Measurements from ENCODE around the gene VTI1A.

Gene VTI1A

GRCh38 chr10:112679392-112679791 lies 232.4 kb downstream of the VTI1A start:
- DNase-seq (ENCODE audit: low read depth): no peak

GRCh38 chr10:112680586-112680985 lies 233.6 kb downstream of the VTI1A start:
- no peak for DNase-seq (ENCODE audit: low read depth)

DNA sequence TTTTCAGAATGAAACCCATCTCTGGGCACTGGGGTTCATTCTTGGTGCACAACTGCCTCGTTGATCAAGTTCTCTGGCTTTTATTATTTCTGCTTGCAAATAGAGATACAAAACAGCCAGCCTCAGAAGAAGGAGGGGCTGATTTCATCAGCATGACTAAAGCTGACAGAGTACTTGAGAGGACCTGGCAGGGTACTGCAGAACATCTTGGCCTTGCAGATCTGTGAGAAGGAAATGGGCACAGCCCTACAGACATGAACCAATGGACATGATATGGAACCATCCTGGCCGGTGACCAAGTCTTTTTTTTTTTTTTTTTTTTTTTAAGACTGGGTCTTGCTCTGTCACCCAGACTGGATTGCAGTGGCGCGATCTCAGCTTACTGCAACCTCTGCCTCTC lies 240.6 kb downstream of the VTI1A start:
- DNase-seq (ENCODE audit: low read depth): no peak

GRCh38 chr10:112689327-112690072 lies 242.5 kb downstream of the VTI1A start:
- DNase-seq (ENCODE audit: low read depth): no peak

DNA sequence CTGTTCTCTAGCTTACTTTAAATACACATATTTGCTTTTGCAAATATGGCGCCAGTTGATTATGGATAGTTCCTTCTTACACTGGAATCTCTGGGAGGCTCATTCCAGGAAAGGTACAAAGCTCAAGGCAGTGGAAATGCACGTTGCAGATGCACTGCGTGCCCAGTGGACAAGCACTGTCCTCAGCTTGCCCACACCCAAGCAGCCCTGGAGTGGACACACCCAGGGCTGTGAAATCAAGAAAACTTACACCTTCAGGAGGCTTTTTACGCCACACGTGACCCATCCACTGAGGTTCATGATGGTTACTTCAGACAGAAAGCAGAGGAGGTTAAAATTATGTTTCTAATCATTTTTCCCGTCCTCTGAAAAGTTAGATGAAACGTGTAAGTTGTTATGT lies 248.5 kb downstream of the VTI1A start:
- DNase-seq (ENCODE audit: low read depth): no peak

DNA sequence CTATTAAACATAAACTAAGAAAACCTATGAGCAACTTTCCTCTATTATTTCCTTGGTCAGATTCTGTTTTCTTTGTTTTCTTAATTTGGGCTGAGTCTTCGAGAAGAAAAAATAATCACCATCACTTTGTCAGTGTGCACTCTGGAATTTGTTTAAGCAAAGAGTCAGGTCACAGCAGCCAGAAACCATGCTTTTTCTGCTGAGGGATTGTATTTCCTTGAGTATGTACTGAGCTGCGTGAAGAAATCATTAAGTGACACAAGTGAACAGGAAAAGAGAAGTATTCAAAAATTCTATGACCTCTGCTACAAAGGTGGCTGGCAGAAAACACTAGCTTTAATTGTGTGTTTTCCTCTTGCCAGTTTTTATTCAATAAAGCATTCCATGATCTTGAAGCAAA lies 249.6 kb downstream of the VTI1A start:
- no peak for DNase-seq (ENCODE audit: low read depth)

DNA sequence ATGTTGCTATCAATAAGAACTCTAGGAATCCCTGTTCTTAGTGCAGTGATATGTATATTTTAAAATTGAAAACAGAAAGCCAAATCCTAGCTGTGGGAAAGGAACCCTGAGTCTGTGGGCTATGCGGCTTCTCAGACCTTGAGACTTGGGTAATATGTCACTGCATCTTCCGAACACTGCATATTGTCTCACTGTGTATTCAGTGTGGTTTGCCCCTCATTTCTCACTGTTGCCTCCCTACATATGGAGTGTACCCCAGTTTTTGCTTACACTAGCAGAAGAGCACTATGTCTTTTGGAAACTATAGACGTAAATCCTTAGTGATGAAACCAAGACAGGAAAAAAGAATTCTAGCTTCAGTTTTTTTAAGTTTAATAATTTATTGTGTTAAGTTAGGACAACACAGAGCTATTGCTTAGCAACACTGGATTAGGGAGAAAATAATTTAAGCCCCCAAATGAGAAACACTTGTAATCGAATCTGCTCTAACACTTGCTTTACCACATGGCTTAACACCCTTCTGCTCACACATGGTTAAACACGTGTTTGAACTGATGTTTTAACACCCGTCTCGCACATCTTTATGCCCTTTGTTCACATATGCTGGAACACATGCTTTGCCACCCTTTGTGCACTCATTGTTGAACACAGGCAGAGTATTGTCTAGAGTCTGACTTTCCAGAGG lies 251.3 kb downstream of the VTI1A start:
- no peak for DNase-seq (ENCODE audit: low read depth)

- no peak for DNase-seq (ENCODE audit: low read depth)
These were observed 251.8 kb downstream of the VTI1A start for GRCh38 chr10:112698818-112699164.

DNA sequence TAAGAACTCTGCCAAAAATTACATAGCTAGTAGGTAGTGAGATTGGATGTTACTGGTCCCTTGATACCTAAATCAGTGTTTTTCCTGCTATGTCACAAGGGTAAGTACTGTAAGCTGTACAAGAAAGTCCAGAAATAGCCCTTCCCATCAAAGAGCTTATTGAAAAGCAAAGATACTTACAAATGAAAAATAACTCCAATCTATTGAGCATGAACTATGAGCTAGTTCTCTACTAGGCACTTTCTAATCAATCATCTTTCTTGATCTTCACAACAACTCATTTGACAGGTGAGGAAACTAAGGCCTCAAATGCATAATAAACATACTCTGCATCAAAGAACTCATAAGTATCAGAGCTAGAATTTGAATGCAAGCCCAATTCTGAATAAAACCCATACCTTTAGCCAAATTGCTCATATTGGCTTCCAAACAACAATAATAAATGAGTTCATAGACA lies 253.2 kb downstream of the VTI1A start:
- no peak for DNase-seq (ENCODE audit: low read depth)

DNA sequence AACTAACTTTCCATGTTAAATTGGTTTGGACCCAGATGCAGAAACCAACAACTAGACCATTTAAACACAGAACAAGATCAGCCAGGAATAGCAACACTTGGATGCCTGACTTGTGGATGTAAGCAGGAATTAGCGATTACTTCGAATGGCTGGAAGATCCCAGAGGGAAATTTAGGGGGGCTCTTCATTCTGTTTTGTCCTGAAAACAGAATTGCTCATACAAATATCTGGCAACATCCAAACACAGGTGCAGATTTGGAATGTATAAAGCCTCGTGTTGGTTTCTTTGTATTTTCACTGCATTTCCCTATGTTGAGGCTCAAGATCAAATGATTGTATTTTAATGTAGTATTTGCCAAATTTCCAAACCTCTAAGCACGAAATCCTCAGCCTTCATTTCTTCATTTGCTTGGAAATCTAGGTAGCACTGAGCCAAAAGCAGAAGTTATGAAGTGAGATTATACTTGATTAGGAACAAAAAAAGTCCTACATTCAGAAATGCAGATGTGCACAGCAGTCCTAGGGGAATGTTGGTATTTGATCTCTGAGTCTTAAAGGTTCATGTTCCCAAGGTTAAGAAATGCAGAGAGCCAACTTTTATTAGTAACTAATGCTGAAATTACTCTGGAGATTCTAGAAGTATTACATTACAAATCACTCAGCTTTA lies 254.3 kb downstream of the VTI1A start:
- DNase-seq (ENCODE audit: low read depth): no peak

DNA sequence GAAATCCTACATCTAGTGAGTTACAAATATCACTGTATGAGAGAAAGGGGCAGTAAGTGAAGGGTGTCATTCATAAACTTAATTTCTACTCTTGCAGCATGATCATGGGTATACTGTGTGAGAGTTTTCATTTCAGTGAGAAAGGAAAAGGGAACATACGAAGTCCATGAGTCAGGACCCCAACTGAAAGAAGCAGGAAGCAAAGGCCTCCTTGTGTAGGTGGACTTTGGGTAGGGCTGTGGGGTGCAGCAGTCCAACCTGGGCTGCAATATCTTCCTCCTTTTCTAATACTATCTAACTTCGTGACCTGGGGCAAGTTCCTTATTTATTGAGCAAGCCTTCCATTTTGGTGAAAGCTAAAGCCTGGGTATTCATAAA lies 254.9 kb downstream of the VTI1A start:
- no peak for DNase-seq (ENCODE audit: low read depth)

DNA sequence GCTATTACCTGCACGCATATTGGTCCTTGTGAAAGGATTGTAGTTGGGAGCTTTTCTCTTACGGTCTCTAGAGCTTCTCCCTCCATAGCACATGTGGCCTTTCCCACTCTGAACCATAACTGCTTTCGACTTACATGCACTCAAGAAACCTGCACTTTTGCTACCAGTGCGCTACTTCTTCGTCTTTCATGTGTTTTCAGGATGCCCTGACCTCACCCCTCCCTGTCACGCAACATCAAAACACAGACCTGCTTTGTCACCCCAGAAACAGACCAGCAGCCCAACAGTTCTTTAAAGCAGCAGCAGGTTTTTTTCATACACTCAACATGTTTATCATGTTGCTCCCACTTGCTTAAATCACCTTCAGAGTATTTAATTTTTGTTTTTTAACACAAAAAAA lies 259.6 kb downstream of the VTI1A start:
- no peak for DNase-seq (ENCODE audit: low read depth)

DNA sequence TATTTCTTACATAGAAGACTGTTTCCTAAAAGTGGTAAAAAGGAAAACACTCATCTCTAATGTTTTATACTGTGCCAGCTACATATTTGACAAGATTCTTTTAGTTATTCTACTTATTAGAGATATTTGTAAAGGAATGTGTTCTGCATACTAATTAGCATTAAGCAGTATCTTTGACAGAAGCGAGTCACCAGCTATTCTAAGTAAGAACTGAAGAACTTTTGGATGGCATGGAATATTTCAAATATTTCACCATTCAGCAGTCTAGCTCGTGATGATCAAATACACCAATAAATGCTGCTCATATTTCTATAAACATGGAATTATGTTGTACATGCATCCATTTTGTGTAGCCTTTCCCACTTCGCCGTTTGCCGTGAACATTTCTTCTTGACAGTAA lies 261.4 kb downstream of the VTI1A start:
- no peak for DNase-seq (ENCODE audit: low read depth)

DNA sequence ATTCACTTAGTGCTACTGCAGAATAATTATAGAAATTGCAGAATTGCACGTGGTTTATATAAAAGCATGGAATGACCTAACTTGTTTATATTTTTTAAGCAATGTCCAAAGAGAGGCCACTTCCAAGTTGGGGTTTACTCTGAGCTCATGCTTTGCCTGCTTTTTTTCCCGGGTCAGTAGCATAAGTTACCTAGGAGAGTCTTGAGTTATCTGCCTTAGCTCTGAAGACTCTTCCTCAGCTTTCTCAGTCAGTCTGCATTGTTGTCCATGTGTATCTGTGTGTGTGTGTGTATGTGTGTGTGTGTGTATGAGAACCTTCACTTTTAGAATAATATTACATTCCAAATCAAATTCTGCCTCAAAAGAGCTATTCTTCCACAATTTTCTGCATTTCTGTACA lies 263.5 kb downstream of the VTI1A start:
- DNase-seq (ENCODE audit: low read depth): no peak

DNA sequence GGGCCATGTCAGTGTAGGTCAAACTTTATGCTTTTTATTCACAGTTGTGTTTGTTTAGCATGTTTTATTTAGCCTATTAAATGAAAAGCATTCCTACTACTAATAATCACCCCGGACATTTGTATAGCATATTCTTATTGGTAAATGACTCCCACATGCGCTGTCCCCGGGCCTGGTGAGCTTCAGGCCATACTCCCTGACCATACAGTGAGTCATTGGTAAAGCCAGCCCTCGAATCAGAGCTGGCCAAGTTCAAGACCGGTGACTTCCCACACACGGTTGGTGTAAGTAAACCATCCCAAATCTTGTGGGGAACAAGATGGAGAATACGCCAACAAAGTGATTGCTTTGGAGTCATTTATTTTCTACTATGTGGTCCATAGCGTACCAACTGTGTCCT lies 264.4 kb downstream of the VTI1A start:
- no peak for DNase-seq (ENCODE audit: low read depth)

DNA sequence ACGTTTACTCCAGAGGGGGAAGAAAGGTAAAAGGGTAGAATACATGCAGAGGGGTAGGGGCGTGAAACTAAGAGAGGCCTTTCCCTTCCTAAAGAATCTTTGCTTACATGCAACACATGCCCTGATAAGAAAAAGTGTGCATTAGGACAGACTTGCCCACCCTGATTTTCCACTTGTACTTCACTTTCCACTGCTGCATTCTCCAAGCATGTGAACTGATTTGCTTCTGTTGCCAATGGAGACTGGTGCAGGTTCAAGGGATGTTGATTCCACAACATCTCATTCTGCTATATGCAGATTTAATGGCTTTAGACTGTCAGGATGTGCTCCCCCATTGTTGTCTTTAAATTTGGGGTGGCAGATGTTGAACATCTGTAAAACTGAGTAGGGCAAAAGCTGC lies 265.5 kb downstream of the VTI1A start:
- DNase-seq (ENCODE audit: low read depth): no peak

GRCh38 chr10:112713411-112713810 lies 266.4 kb downstream of the VTI1A start:
- no peak for DNase-seq (ENCODE audit: low read depth)

- DNase-seq (ENCODE audit: low read depth): no peak
These were observed 268.6 kb downstream of the VTI1A start for GRCh38 chr10:112715581-112715980.

DNA sequence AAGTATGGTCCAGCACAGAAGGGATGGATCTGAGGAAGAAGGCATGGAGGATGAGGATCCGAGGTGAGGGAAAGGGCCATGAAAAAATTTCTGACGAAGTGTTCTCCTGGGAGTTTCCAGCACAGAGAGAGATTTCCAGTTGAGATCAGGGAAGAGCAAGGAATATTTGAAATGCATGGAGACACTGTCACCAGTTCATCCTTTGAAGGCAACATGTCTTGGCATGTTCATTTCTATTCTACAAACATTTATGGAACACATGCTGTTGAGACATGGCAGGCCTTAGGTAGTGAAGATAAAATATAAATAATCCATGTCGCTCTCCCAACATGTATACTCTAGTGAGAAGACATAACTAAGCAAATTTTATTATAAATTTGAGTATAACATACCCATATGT lies 269.1 kb downstream of the VTI1A start:
- DNase-seq (ENCODE audit: low read depth): no peak

- DNase-seq (ENCODE audit: low read depth): no peak
These were observed 270.0 kb downstream of the VTI1A start for GRCh38 chr10:112716924-112717413.

DNA sequence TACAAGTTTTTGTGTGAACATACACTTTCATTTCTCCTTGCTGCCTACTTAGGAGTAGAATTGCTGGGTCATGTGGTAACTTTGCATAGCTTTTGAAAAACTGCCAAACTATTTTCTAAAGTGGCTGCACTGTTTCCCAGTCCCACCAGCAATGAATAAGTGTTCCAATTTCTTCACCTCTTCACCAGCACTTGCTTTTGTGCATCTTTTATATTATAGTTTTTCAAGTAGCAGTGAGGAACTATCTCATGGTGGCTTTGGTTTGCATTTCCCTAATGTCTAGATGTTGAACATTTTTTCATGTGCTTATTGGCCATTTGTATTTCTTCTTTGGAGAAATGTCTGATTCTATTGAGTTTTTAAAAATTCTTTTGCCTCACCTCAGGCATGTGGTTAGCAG lies 273.2 kb downstream of the VTI1A start:
- no peak for DNase-seq (ENCODE audit: low read depth)

DNA sequence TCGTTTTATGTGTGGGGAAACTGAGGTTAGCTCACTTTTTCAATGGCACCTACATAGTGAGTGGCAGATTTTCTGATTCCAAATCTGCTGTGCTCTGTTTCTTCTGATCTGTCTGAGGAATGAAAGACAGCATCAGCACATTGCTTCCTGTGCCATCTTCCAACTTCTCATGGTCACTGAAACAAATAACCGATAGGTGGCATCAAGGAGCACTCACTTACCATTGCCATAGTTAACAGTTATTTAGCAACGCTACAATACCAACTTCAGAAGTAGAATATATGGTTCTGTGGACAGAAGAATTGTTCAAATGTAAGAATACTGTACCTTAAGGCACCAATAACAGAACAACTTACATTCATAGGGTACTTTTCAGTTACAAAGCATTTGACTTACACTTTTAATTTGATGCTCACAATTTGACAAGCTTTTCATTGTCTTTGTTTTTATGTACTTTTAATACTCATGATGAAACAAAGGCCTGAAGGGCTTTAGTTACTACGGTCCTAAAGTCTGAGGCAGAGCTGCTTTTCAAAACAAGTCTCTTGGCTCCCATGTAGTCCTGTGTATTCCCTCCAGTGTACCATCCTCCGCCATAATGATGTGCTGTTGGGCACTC lies 274.2 kb downstream of the VTI1A start:
- DNase-seq (ENCODE audit: low read depth): no peak

- DNase-seq (ENCODE audit: low read depth): no peak
These were observed 275.7 kb downstream of the VTI1A start for GRCh38 chr10:112722758-112723157.

All from stimulated activated CD4-positive, alpha-beta T cell treated with anti-CD3 and anti-CD28 coated beads, Interleukin-2, amount 100 ng/mL, for 4 hours (primary cell).